OCI-LY3 (cell line): ENCODE data around the gene SLC1A7.

Experiments used
- CTCF ChIP-seq: fragments of 200-600, 300-600 bp; sonication (generic); IDR thresholded peaks from 2 replicates; pipeline ENCODE4 v1.5.1; 2014; ENCODE audit warnings: antibody characterized with exemption, low read length, low read depth
- EZH2phosphoT487 ChIP-seq: fragments of 200-600 bp; shearing (Covaris generic); IDR thresholded peaks from 2 replicates; pipeline ENCODE4 v1.6.1; 2018; ENCODE audit warnings: antibody characterized with exemption, mixed run types, low read depth

GRCh38 chr1:53066891-53067738 lies 75.3 kb downstream of the SLC1A7 start:
- TF ChIP-seq CTCF (no peak), EZH2phosphoT487 (no peak)
